Left lung (tissue), 10 donors: ENCODE results near the gene SRSF8. TPM values are rescaled to one million over a fixed set of nuclear protein-coding genes. Genes with fewer than 3 reads are reported as not detected.

Source experiments
- ATAC-seq: fragments of 200-7000 bp; cut with Tn5 transposase; one replicate; pipeline ENCODE4 v1.9.1; 2020; ENCODE audit warnings: moderate library complexity
- DNase-seq, 4 donors: peaks; one replicate each; pipeline ENCODE4 v3.0.0-alpha.2; 2013 to 2020
- H3K27ac ChIP-seq, 2 donors: fragments of 200-600 bp; sonication (generic) in 1 of 2; one replicate each; pipeline versions ENCODE4 v1.5.0 to v1.8.0; 2020 to 2021
- H3K27me3 ChIP-seq, 2 donors: fragments of 200-600 bp; sonication (generic) in 1 of 2; one replicate each; pipeline versions ENCODE4 v1.5.0 to v1.8.0; 2020 to 2021
- H3K36me3 ChIP-seq, 2 donors: fragments of 200-600 bp; sonication (generic) in 1 of 2; one replicate each; pipeline versions ENCODE4 v1.5.0 to v1.8.0; 2020 to 2021
- H3K4me1 ChIP-seq, 2 donors: fragments of 200-600 bp; one replicate each; pipeline ENCODE4 v1.8.0; 2021
- H3K4me3 ChIP-seq, 2 donors: fragments of 200-600 bp; sonication (generic) in 1 of 2; one replicate each; pipeline versions ENCODE4 v1.5.0 to v1.8.0; 2020 to 2021; ENCODE audit warnings: mild to moderate bottlenecking in 1 of 2
- H3K9me3 ChIP-seq, 2 donors: fragments of 200-600 bp; sonication (generic) in 1 of 2; one replicate each; pipeline versions ENCODE4 v1.5.0 to v1.8.0; 2020 to 2021
- intact Hi-C, 2 donors: fragments of 100-400 bp; cut with DNase I; formaldehyde crosslinking; loops; one replicate each; pipeline versions ENCODE4 v1.11.2 to v1.14.2; 2022
- polyA plus RNA-seq, 6 donors: library from polyadenylated mRNA; unstranded; fragments of 120-200 nt; gene quantifications; one replicate each; pipeline ENCODE4 v1.2.1, GENCODE V29; 2013; ENCODE audit not compliant: insufficient read length in 6 of 6
- total RNA-seq, 2 donors: library from RNA; stranded (reverse); fragmentation: NEBNext Ultra II Directional; extraction: Animal tissue kit (Norgen Biotek cat#: 25700); gene quantifications; one replicate each; pipeline ENCODE4 v1.2.1, GENCODE V29; 2021
- TF ChIP-seq, protein P1 (sequence below), 2 donors: fragments of 200-600 bp; sonication (generic) in 1 of 2; IDR thresholded peaks; one replicate each; pipeline versions ENCODE4 v1.5.0 to v1.8.0; 2021; ENCODE audit warnings: antibody characterized with exemption in 2 of 2
- donor health status: DM: no; HTN: yes; CAD: no.
- donor health status: DM: no; HTN: no; CAD: no.

SRSF8 gene
- total and polyA plus RNA-seq, 8 donors: 27.5 to 48.4 (median 44.4) TPM

DNA sequence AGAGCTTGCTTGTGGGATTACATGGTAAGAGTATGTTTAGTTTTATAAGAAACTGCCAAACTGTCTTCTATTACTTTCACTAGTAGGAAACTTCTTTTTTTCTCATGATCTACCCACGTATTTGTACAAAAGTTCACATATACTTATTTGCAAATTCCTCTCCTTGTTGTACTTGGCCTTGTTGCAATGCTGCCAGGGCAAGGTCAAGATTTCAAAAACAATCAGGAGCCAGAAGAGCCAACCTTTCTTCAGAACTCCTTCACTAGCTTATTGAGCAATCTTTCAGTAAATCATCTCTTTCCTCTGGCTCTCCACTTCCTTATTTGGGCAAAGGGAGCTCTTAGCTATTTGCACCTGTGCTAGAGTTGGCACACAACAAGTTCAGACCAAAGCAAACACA lies 9.7 kb downstream of the SRSF8 start:
- Histone ChIP-seq H3K4me1 (peaks cover 12 to 27% of the 10 kb centered on the region in 2 donors), H3K36me3 (no peaks in the 10 kb centered on the region), H3K27me3 (no peaks in the 10 kb centered on the region), H3K9me3 (no peaks in the 10 kb centered on the region), H3K27ac (peak overlapping the region; percentile 45 to 70), H3K4me3 (no peak overlapping the region)
- intact Hi-C loops: no loop called here
- TF ChIP-seq, protein P1, sequence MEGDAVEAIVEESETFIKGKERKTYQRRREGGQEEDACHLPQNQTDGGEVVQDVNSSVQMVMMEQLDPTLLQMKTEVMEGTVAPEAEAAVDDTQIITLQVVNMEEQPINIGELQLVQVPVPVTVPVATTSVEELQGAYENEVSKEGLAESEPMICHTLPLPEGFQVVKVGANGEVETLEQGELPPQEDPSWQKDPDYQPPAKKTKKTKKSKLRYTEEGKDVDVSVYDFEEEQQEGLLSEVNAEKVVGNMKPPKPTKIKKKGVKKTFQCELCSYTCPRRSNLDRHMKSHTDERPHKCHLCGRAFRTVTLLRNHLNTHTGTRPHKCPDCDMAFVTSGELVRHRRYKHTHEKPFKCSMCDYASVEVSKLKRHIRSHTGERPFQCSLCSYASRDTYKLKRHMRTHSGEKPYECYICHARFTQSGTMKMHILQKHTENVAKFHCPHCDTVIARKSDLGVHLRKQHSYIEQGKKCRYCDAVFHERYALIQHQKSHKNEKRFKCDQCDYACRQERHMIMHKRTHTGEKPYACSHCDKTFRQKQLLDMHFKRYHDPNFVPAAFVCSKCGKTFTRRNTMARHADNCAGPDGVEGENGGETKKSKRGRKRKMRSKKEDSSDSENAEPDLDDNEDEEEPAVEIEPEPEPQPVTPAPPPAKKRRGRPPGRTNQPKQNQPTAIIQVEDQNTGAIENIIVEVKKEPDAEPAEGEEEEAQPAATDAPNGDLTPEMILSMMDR (IDR thresholded peaks at IDR 0.05): no peak
- ATAC-seq (peak; percentile 74), DNase-seq (peak in 1 of 4 donors; percentile 63)

DNA sequence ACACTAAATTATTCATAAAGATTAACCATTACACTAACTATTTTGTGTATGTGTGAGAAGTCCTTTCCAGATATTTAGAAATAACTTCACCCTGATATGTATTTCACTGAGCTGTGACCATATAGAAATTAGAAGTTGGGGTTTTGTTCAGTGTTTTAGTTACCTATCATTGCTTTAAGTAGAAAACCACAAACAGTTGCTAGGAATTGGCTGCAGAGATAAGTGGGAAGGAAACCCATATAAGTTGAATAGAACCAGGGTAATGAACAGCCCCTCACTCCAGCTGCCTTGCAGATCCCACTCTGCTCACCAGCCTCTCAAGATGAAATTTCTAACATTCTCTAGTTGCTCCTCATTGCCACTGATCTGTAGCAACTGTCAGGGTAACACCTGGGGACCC lies 10.3 kb downstream of the SRSF8 start:
- H3K27ac ChIP-seq: peak overlapping the region in 1 of 2 donors; percentile 70
- intact Hi-C loops: no loop called here
- peaks cover 12 to 27% of the 10 kb centered on the region in 2 donors for H3K4me1 ChIP-seq
- no peaks in the 10 kb centered on the region for H3K36me3 ChIP-seq
- no peaks in the 10 kb centered on the region for H3K27me3 ChIP-seq
- DNase-seq (no peak), ATAC-seq (no peak)
- no peak overlapping the region for H3K4me3 ChIP-seq
- no peaks in the 10 kb centered on the region for H3K9me3 ChIP-seq
- TF ChIP-seq, protein P1 (IDR thresholded peaks at IDR 0.05): no peak

DNA sequence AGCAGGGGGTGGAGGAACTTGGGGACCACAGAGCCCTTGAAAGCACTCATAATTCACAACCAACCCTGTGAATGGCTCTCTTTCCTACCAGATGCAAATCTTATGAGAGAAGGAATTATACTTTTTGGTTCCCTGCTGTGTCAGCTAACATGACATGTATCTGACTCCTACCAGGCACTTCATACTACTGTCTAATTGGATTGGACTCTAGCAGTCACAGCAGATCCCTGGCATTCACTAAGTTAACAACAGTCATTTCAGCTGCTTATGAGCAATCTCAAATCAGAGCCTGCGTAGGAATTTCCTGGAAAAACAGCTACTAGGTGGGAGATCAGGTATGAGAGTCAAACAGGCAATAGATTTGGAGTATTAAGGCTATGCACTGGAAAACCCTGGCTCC lies 11.8 kb downstream of the SRSF8 start:
- Histone ChIP-seq H3K4me3 (no peak overlapping the region), H3K4me1 (peaks cover 12 to 27% of the 10 kb centered on the region in 2 donors), H3K9me3 (no peaks in the 10 kb centered on the region), H3K27me3 (no peaks in the 10 kb centered on the region), H3K27ac (no peak overlapping the region), H3K36me3 (no peaks in the 10 kb centered on the region)
- peak; percentile 52 for ATAC-seq
- TF ChIP-seq, protein P1 (IDR thresholded peaks at IDR 0.05): no peak
- no peak for DNase-seq
- intact Hi-C loops: no loop called here

DNA sequence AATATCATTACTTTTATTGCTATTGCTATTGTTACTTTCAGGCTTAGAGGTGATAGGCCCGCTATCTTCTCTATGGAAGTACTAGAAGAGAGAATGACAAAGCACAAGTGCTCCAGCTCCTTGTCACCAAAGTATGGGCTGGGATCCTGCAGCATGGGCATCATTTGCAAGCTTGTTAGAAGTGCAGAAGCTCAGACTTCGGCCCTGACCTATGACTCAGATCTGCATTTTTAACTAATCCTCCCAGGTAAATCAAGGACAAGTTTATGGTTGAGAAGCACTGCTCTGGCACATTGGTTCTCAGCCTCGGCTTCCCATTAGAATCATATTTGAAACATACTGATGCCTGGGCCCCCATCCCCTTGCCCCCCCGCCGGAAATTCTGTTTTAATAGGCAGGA lies 14.3 kb downstream of the SRSF8 start:
- TF ChIP-seq, protein P1 (IDR thresholded peaks at IDR 0.05): no peak
- no peaks in the 10 kb centered on the region for H3K27me3 ChIP-seq
- intact Hi-C loops: no loop called here

DNA sequence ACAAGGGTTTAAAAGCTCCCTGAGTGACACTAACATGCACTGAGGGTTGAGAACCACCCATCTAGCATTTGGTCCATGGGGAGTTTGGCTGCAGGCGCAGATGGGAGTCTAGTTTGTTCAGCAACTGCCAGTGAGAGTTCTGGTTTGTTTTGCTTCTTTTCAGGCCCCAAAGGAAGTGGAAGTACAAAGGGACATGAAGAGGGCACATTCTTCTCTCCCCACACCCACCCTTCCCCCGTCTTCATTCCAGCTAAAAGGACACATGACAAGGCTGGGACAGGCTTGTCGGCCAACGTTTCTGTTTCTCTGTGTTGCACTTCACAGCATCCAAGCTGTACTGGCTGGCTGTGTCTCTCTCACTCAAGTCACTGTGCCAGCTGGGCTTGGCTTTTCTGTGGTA lies 14.7 kb downstream of the SRSF8 start:
- intact Hi-C loops: no loop called here
- Histone ChIP-seq H3K4me1 (peaks cover 0 to 6% of the 10 kb centered on the region in 2 donors), H3K27ac (no peak overlapping the region), H3K36me3 (no peaks in the 10 kb centered on the region), H3K4me3 (no peak overlapping the region), H3K27me3 (no peaks in the 10 kb centered on the region), H3K9me3 (no peaks in the 10 kb centered on the region)
- TF ChIP-seq, protein P1 (IDR thresholded peaks at IDR 0.05): no peak
- peak; percentile 26 for ATAC-seq
- DNase-seq: no peak

More for the DNA sequence above, 14.3 kb downstream of the SRSF8 start:
- peaks cover 2 to 10% of the 10 kb centered on the region in 2 donors for H3K4me1 ChIP-seq
- no peak overlapping the region for H3K27ac ChIP-seq
- DNase-seq (no peak), ATAC-seq (no peak)
- H3K9me3 ChIP-seq: no peaks in the 10 kb centered on the region
- H3K4me3 ChIP-seq: no peak overlapping the region
- no peaks in the 10 kb centered on the region for H3K36me3 ChIP-seq
